GM18520 (cell line): ENCODE results near the gene ZNF407.
A peak's percentile ranks its signal among the peaks of the same experiment; 100 is the strongest.

Source experiments
- ATAC-seq: cut with Tn5 transposase; IDR thresholded peaks from one replicate; pipeline ENCODE4 v1.9.1; 2021; ENCODE audit not compliant: unreplicated experiment

ZNF407 gene

GRCh38 chr18:74665905-74666304 lies 68.2 kb downstream of the ZNF407 start:
- no peak for ATAC-seq

- ATAC-seq: no peak
These were observed 71.6 kb downstream of the ZNF407 start for GRCh38 chr18:74669136-74669798.

- no peak for ATAC-seq
These were observed 74.7 kb downstream of the ZNF407 start for GRCh38 chr18:74672371-74672770.

GRCh38 chr18:74674487-74674886 lies 76.8 kb downstream of the ZNF407 start:
- no peak for ATAC-seq

GRCh38 chr18:74679006-74679678 lies 81.5 kb downstream of the ZNF407 start:
- ATAC-seq: peak; percentile 78

GRCh38 chr18:74679679-74680076 lies 82.0 kb downstream of the ZNF407 start:
- ATAC-seq: no peak

GRCh38 chr18:74682141-74682990 lies 84.7 kb downstream of the ZNF407 start:
- no peak for ATAC-seq

GRCh38 chr18:74682991-74683297 lies 85.3 kb downstream of the ZNF407 start:
- ATAC-seq: no peak

GRCh38 chr18:74683573-74683972 lies 85.9 kb downstream of the ZNF407 start:
- ATAC-seq: no peak

GRCh38 chr18:74689251-74689650 lies 91.6 kb downstream of the ZNF407 start:
- ATAC-seq: no peak

GRCh38 chr18:74692367-74693013 lies 94.8 kb downstream of the ZNF407 start:
- ATAC-seq: no peak

GRCh38 chr18:74694436-74694835 lies 96.8 kb downstream of the ZNF407 start:
- ATAC-seq: no peak

- ATAC-seq: no peak
These were observed 97.5 kb downstream of the ZNF407 start for GRCh38 chr18:74695170-74695569.

GRCh38 chr18:74698881-74699280 lies 101.2 kb downstream of the ZNF407 start:
- no peak for ATAC-seq

GRCh38 chr18:74699455-74699854 lies 101.8 kb downstream of the ZNF407 start:
- no peak for ATAC-seq

- no peak for ATAC-seq
These were observed 105.3 kb downstream of the ZNF407 start for GRCh38 chr18:74702950-74703349.

- ATAC-seq: no peak
These were observed 110.5 kb downstream of the ZNF407 start for GRCh38 chr18:74708169-74708568.

GRCh38 chr18:74709452-74709851 lies 111.8 kb downstream of the ZNF407 start:
- no peak for ATAC-seq

GRCh38 chr18:74714120-74714519 lies 116.5 kb downstream of the ZNF407 start:
- no peak for ATAC-seq

GRCh38 chr18:74714791-74715190 lies 117.1 kb downstream of the ZNF407 start:
- no peak for ATAC-seq

- ATAC-seq: no peak
These were observed 117.6 kb downstream of the ZNF407 start for GRCh38 chr18:74715306-74715705.
